Mucosa of gallbladder (tissue), 1 donor: ENCODE results near the gene PCSK4. TPM values are rescaled to one million over a fixed set of nuclear protein-coding genes. Genes with fewer than 3 reads are reported as not detected.
"Not testable (repeated sequence)": the region's sequence is repeated elsewhere in the genome, so short reads cannot be mapped to it uniquely, and the experiment has no call there.

Experiments
- DNase-seq: peaks from one replicate; pipeline ENCODE4 v3.0.0-alpha.2; 2020; ENCODE audit warnings: low spot score
- total RNA-seq: library from RNA; stranded (reverse); gene quantifications from one replicate; pipeline ENCODE4 v1.2.1, GENCODE V29; 2021
- donor health status: DM: no; HTN: no; CAD: no.

Gene PCSK4
- total RNA-seq, 1 donor from 2014 or later: 11.7 TPM

DNA sequence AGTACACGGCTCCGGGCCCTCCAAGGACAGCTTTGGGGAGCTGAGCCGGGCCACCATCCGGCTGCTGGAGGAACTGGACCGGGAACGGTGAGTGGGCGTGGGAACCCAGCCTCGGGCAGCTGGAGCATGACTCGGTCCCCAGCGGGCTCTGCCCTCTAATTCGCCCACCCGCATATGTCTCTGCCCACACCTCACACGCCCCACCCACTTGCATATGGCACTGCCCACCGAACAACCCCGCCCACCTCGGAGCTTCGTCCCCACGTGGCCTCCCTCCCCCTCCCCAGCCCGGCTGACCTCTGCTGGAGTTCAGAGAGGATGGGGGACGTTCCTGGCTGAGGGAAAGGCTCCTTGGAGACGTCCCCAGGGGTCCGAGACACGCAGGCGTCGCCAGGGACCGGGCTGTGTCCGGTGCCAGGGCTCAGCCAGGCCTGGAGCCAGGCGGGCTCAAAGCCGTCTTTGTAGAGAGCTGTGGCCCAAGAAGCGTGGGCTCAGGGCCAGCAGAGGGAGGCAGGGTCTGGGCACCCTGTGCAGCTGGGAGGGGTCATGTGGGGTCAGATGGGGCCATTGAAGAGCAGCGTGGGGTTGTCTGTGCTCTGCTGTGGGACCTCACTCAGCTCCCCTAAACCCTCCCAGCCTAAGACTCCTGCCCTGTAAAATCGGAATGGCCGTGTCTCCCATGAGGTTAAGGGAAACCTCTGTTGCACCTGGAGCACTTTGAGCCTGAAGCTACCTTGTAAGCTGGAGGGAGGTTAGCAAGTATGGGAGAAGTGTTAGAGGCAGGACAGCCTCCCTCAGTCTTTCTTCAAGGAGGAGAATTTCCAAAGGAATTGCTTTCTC lies 36.4 kb downstream of the PCSK4 start:
- no peak for DNase-seq

DNA sequence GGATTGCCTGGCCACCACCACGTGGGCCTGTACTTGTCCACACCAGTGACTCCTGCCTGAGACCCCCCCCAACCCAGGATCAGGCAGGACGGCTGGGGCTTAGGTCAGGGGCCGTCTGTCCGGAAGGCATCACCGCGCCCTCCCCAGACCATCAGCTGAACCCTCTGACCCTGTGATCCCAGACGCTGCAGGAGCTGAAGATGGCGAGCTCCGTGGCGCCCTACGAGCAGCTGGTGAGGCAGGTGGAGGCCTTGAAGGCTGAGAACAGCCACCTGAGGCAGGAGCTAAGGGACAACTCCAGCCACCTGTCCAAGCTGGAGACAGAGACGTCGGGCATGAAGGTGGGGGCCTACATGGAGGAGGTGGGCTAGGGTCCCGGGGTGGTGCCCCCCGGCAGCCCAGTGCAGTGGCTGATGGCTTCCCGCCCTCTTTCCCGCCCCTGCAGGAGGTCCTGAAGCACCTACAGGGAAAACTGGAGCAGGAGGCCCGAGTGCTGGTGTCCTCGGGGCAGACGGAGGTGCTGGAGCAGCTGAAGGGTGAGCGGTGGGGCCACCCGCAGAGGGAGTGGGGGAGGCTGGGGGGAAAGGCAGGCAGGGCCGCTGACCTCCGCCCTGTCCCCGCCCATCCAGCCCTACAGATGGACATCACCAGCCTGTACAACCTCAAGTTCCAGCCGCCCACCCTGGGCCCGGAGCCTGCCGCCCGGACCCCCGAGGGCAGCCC lies 37.2 kb downstream of the PCSK4 start:
- DNase-seq: no peak

DNA sequence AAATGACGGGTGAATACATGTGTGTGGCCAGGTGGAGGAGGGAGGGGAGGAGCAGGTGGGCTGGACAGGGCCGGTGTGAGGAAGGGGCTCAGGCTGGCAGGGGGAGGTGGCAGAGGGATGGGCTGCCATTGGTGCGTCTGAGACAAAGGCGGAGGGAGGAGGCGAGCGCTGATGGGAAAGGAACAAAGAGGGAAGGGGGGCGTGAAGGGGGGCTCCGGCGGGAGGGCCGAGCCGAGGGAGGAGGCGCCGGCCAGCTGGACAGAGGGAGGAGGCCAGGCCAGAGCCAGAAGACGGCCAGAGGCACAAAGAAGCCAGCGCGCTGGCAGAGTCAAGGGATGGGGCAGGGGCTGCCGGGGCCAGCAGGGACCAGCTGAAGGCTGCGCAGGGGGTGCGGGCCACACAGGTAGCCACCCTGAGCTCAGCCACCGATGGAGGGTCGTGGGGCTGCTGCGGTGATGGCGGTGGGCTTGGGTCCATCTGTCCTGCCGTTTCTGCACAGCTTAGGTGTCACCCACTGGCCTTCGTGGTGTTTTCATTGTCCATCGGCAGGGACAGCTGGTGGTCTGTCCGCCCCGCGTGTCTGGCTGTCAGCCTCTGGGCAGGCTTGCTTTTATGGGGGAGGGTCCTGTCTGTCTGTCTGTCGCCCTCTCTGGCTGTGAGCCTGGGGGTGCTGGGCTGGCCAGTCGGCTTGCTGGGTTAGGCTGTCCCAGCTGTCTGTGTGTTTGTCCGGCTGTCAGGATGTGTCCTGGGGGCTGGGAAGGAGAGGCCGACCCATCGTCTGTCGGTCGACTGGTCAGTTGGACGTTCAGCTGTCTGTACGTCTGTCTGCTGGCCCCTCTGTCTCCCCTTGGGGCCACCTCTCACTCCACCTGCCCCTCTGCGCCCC lies 38.0 kb downstream of the PCSK4 start:
- no peak for DNase-seq

DNA sequence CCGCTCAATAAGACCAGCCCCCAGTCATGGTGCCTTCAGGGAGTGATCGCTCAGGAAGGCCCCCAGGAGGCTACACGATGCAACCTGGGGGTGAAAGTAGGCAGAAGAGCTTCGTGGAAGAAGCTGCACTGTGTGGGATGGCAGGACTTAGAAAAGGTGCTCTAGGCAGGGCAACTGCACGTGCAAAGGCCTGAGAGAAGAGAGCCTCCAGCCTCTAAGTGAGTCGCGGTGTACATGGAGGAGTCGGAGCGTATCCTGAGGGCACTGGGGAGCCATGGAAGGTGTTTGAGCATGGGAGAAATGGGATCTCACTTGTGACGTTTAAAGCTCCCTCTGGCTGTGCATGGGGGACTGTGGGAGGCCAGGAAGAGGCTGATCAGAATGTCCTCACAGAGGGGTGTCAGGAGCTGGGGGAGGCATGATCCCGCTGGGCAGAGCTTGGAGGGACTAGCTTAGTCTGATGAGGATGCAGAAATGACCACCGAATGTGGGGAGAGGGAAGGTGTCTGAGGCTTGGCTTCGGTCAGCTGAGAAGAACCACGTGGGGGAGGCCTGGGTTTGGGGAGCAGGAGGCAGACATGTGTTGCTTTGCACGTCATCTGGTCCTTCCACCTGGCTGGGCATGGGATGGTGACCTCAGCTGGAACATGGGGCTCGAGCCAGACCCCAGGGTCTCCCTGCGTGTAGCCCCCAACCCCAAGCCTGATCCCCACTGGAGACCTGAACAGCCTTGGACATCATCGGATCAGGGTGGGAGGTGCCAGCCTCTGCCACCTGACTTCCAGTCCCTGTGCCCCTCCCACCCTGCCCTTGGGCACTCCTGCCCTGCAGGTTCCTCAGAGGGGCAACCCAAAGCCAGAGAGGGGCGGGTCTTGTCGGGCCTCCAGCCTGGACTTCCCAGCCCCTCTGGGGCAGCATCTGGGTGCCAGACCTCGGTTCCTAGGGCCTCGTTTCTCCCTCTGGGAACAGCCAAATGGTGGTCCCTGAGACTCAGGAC lies 39.1 kb downstream of the PCSK4 start:
- DNase-seq: no peak

DNA sequence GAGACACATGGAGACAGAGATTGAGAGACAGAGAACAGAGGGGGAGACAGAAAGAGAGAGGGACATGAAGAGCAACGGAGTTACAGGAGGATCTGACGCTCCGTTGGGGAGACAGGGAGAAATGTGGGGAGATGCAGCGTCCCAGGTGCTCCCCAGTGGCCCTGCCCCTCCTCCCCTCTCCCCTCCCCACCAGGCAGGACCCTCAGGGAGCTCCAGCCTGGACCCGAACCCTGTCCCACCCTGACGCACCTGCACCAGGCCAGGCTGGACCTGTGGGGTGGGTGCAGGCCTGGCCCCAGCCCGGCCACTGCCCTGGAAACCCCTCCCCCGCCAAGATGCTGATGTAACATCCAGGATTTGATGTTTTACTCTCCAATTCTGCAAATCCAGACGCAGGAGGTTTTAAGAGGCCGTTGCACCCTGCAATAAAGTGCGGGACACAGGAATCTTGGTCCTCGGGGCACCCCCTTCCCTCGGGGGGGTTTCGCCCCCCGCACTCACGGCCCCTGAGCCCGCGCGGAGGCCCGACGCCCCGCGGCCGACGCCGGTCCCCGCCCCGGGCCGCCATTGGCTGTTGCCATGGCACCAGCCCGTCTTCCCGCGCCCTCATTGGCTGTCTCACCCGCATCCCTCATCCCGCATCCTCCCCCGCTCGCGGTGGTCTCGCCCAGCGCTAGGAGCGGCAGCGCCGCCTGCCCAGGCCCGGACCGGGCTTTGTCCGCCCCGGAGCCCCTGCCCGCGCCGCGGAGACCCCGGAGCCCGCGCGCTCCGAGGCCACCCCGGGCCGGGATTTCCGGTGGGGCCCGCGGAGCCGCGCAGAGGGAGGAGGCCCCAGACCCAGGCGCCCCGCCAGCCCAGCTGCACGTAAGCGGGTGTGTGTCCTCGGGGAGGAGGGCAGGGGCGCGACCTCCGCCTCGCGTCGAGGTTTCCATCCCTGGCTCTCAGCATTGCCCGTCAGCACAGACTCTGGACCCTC lies 40.4 kb downstream of the PCSK4 start, which contains the start of gene APC2:
Gene APC2, plus strand, starts transcription at position 655 of the 976 bp plus-strand sequence. CDS start 2,881 bp downstream, outside the sequence.
- DNase-seq: no peak

DNA sequence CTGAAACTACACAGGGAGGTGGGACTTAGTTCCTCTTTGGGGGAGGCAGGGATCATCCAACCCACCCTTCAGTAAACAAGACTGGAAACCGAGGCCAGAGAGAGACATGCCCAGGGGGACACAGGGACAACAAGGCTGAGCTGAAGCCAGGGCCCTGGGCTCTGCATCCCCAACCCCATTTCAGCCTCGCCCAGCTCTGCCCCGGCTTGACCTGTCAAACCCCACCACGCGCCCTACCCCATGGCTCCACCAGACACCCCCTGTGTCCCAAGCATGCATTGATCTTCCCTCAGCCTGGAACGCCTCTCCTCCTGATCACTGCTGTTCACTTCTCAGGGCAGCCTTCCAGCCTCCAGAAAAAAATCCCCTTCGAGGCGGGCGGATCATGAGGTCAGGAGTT lies 42.2 kb downstream of the PCSK4 start:
- DNase-seq: no peak

DNA sequence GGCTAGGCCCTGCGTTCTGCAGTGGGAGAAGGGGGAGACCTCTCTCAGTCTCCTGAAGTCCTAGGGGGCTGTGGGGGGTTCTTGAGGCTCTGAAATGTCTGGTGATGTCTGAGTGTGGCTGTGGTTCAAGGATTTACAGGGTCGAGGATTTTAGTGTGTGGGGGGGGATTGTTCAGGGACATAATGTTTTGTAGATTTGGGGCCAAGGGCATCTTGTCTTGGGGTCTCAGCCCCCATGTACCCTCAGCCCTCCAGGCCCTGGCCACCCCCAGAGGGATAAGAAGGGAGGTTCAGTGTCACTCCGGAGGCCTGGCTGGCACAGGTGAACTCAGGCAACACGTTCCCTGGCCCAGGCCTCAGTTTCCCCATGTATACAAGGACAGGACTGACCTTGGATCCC lies 42.6 kb downstream of the PCSK4 start:
- DNase-seq: no peak

DNA sequence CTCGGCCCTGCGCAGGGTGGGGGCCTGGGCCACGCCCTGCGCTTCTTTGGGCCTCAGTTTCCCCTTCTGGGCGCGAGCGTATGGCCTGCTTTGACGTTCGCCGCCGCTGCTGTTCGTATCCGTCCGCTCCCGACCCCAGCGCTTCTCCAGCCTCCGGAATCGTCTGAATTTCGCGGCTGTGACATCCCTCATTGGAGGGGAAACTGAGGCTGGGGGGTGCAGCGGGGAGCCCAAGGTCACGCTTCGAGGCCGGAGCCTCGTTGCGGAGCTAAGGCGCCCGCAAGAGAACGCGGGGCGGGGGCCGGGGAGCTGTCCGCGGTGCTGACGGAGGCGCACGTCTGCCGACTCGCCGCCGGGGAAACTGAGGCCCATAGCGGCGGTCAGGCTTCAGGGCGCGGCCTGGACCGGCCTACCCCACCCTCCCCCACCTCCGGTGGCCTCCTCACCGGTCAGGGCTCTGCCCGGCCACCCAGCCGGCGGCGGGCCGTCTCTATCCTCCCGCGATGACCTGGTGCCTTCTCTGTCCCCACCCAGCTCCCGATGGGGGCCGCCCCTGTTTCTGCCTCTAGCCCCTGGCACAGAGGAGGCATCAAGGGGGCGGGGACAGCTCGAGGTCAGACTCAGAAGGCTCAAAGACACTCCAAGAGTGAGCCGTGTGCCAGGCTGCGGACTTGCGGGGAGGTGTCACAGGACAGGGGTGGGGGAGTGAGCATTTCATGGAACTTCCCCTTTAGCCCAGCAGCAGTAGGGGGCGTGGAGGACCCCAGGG lies 43.3 kb downstream of the PCSK4 start:
- no peak for DNase-seq

DNA sequence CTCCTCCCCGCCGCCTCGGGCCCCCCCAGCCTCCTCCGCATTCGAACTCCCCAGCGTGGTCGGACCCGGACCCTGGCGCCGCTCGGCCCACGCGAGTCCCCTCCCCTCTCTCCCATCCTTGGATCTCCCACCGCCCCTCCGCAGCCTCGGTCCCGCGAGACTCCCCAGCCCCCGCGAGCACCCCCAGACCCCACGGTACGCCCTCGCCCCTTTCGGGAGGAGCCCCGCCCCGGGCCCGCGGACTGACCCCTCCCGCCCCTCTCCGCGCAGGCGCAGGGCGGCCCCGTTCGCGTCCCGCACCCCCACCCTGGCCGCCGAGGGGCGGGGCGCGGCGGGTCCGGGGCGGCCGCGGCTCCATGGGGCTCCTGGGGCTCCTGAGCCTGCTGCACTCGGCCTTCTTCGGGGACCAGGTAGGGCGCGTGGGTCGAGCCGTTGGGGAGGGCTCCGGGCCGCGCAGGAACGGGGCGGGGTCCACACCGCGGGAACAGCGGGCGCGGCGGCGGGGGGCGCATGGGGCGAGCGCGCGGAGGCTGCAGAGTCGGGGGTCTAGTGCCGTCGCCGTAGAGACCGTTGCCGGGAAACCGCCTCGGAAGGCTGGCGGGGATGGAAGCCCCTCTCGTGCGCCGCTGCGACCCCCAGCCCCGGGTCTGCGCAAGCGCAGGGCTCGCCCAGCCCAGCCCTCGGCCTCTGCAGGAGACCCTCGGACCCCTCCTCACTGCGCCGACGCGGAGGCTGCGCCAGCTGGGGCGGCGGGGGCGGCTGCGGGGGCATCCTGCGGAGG lies 44.0 kb downstream of the PCSK4 start:
- DNase-seq: no peak

DNA sequence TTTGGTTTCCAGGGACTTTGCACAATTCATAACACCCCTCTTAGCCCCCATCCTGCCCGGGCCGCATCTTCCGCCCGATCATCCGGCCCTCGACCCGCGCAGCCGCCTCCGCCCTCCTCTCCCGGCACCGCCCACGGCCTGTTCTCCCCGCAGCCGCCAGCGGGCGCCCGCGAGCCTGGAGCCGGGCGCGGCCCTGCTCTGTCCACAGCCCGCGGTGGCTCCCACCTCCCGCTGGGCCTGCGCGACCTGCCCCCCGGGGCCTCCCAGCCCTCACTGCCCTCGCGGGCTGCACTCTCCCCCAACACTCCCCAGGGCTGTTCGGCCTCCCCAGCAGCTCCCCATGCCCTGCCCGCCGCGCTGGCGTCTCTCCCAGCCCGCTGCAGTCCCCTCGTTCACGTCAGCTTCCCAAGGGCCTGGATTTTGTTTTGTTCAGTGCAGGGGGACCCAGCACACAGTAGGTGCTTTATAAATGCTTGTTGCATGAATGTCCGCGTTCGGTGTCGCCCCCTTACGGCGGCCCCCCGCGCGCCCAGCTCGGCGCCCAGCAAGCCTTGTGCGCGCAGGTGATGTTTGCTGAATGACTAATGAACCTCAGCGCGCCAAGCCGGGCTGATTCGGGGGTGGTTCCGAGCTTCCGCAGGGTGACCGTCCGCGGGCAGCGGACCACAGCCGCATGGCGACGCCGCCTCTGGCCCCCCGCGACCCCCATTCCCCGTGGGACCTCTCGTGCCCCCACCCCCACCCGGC lies 44.8 kb downstream of the PCSK4 start:
- peak; percentile 60 for DNase-seq

DNA sequence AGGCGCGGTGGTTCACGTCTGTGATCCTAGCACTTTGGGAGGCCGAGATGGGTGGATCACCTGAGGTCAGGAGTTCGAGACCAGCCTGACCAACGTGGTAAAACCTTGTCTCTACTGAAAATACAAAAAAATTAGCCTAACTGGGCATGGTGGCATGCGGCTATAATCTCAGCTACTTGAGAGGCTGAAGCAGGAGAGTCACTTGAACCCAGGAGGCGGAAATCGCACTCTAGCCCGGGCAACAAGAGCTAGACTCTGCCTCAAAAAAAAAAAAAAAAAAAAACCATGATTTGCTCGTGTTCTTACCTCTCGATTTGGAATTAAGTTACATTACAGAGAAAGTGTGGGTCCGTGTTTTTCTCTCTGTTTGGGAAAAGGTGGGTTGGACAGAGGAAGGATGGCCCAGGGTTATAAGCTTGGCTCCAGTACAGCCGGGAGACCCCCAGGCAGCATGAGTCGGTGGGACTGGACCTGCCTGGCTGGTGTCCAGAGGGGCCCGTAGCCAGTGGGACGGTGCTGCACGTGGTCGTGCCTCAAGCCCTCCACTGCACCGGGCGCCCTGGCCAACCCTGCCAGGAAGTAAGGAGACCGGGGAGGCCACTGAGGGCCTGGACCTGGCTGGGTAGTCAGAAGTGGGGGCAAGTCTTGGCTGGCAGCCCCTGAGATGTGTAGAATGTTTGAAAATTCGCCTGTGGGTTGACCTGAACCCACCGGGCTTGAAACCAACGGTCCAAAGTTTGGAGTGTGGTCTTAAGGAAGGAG lies 48.3 kb downstream of the PCSK4 start:
- no peak for DNase-seq

DNA sequence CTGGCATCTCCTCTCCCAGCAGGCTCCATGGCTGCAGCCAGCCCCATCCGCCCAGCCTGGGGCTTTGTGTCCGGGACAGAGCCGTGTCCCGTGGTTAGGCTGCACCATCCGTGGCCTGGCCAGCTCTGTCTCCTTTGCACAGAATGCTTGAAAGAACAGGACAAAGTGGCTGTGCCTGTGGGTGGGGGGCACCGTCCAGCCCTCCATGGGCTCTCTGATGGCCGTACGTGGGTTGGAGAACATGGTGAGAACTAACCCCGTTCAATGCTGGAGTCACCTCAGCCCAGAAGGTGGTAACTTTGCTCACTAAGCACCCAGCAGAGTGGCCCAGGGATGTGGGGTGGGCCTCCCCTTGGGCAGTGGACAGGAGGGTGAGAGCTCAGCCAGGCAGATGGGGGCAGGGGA lies 49.1 kb downstream of the PCSK4 start:
- no peak for DNase-seq

DNA sequence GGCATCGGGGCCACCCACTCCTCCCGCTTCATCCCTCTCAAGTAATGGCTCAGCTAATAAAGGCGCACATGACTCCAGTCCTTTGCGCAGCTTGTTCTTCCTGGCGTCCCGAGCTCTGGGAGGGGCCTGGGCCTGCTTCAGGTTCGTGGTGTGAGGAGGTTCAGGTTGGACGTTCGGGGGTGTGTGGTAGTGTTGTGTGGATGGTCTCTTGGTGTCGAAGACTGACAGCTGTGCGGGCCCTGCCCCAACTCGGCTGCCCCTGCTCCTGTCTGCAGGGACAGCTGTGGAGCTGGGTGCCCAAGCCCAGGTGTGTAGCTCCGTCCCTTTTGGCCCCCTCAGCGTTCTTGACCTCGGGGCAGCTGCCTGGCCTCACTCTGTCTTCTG lies 49.7 kb downstream of the PCSK4 start:
- DNase-seq: no peak

DNA sequence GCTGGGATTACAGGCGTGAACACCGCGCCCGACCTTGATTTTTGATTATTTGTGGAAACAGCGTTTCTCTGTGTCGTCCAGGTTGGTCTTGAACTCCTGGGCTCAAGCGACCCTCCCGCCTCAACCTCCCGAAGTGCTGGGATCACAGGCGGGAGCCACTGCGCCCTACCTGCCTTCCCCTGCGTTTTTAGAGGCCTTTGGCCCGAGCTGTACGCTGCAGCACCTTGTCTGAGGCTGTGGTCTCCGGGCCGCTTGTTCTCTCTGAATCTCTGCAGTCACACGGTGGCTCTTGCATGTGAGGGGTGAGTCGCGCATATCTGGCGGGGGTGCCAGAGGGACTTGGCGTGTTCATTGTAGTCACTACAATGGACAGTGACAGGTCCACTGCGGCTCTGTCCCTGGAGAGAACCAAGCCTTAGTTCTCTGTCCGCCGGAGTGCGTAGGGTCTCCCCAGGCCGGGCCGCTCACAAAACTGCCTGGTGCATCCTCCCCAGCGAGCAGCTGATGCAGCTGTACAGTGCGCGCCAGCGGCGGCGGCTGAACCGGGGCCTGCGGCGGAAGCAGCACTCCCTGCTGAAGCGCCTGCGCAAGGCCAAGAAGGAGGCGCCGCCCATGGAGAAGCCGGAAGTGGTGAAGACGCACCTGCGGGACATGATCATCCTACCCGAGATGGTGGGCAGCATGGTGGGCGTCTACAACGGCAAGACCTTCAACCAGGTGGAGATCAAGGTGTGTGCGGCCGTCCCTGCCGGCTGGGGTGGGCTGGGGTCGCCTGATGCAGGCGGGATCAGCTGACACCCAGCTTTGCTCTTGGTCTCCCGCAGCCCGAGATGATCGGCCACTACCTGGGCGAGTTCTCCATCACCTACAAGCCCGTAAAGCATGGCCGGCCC lies 50.4 kb downstream of the PCSK4 start:
- DNase-seq: not testable (repeated sequence)

DNA sequence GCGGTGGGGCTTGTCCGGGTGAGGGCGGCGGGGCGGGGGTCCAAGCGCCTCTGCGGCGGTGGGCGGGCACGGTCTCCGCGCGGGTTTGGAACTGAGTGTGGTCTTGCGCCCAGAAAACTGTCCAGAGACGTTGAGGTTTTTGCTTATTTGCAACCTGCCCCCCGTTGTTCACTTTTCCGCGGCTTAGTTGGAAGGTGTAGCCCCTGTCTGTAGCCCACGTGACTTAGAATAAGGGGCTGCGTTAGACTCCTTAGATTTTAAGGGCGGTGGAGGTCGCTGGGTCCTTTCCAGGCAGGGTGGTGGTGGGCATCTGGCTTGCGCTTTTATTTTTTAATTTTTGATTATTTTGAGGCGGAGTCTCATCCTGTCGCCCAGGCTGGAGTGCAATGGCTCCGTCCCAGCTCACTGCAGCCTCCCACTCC lies 51.2 kb downstream of the PCSK4 start:
- no peak for DNase-seq
